ENCODE measurements around the gene AP4E1.
"Not testable (repeated sequence)": the region's sequence is repeated elsewhere in the genome, so short reads cannot be mapped to it uniquely, and the experiment has no call there.

DNA sequence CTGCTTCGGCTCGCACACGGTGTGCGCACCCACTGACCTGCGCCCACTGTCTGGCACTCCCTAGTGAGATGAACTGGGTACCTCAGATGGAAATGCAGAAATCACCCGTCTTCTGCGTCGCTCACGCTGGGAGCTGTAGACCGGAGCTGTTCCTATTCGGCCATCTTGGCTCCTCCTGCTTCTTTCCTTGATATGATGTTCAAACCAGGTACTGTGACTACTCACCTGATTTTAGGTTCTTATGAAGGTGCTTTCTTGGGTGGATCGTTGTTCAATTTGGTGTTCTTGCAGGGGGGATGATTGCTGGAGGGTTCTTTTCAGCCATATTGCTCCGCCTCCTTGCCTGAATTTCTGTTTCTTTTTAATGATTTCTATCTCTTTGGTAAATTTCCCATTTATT, 129.0 kb downstream of the AP4E1 start:
- TF ChIP-seq, protein P1, sequence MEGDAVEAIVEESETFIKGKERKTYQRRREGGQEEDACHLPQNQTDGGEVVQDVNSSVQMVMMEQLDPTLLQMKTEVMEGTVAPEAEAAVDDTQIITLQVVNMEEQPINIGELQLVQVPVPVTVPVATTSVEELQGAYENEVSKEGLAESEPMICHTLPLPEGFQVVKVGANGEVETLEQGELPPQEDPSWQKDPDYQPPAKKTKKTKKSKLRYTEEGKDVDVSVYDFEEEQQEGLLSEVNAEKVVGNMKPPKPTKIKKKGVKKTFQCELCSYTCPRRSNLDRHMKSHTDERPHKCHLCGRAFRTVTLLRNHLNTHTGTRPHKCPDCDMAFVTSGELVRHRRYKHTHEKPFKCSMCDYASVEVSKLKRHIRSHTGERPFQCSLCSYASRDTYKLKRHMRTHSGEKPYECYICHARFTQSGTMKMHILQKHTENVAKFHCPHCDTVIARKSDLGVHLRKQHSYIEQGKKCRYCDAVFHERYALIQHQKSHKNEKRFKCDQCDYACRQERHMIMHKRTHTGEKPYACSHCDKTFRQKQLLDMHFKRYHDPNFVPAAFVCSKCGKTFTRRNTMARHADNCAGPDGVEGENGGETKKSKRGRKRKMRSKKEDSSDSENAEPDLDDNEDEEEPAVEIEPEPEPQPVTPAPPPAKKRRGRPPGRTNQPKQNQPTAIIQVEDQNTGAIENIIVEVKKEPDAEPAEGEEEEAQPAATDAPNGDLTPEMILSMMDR (IDR thresholded peaks at IDR 0.05; ENCODE audit: insufficient read depth, low read length, poor library complexity, severe bottlenecking), result not testable (repeated sequence)
- not testable (repeated sequence) for TF ChIP-seq EZH2phosphoT487 (conservative IDR thresholded peaks at IDR 0.05; ENCODE audit: low read length)

Measured in SU-DHL-6 (cell line).